Right forelimb (tissue), 1 donor: ENCODE data around the gene NF1.

ENCODE experiments used
- DNase-seq: peaks from one replicate; pipeline ENCODE4 v3.0.0-alpha.2; 2018

NF1 gene

GRCh38 chr17:31412511-31412910, 317.7 kb downstream of the NF1 start:
- no peak for DNase-seq

- no peak for DNase-seq
Measured at GRCh38 chr17:31413081-31413799, 318.5 kb downstream of the NF1 start.

DNA sequence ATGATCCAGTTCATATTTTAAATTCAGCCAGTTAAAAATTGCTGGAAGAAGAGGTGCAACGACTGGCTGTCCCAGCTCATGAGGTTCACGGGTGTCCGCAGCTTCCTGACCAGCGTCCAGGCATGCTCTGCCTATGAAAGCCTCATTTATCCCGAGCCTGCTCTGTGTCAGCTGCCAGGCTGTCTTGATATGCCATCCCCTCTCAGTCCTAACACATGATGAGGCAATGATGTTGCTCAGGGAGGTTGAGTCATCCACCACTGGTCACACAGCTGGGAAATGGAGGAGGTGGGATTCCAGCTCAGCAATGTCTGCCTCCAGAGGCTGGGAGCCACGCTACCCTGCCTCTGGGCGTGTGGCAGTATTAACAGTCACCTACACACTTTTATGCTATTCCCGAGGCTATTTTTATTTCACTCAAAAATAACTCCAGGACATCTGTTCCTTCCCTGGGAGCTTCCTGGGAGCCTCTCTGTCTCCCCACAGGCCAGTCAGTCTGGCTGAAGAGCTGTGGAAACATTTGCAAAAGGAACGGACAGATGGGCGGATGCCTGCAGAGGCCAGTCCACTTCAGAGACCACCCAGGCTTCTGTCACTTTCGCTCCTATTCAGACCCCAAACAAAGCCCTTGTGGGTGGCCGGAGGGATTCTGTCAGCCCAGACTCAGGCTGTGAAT, 319.2 kb downstream of the NF1 start:
- DNase-seq = no peak

DNA sequence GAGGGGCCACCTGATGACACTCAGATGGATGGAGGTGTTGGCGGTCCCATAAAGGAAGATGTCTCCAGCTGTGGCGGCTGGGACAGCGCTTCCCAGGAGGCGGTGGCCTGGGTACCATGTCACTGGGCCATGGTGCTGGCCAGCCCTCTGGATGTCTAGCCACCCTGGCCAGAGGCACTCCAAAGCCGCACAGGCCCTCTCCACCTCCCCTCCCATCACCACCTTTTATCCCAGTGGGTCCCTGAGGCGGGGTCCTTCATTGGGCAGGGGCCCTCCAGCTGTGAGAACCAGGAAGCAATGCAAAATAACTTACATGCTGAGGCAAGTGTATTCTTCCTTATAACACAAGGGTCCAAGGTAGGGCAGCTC, 319.8 kb downstream of the NF1 start:
- DNase-seq = no peak

- no peak for DNase-seq
Measured at GRCh38 chr17:31415004-31415454, 320.3 kb downstream of the NF1 start.

- no peak for DNase-seq
Measured at GRCh38 chr17:31415640-31416502, 321.1 kb downstream of the NF1 start.

DNA sequence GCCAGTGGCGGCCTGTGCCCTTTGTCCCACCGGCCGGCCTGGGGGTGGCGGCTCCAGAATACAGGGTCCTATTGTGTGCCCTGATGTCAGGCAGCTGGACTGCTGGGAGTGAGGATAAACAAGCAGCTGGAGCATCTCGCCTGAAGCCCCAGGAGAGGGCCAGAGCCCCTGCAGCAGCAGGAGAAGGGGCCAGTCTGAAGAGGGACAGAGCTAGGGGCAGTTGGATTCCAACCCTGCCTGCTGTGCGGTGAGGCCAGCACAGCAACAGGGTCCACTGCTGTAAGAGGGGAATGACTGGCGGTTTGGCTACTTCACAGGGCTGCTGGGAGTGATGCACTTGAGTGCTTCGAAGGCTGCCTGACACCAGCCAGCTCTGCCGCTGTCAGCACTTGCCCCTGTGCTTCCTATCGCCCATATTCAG, 321.7 kb downstream of the NF1 start:
- no peak for DNase-seq

DNA sequence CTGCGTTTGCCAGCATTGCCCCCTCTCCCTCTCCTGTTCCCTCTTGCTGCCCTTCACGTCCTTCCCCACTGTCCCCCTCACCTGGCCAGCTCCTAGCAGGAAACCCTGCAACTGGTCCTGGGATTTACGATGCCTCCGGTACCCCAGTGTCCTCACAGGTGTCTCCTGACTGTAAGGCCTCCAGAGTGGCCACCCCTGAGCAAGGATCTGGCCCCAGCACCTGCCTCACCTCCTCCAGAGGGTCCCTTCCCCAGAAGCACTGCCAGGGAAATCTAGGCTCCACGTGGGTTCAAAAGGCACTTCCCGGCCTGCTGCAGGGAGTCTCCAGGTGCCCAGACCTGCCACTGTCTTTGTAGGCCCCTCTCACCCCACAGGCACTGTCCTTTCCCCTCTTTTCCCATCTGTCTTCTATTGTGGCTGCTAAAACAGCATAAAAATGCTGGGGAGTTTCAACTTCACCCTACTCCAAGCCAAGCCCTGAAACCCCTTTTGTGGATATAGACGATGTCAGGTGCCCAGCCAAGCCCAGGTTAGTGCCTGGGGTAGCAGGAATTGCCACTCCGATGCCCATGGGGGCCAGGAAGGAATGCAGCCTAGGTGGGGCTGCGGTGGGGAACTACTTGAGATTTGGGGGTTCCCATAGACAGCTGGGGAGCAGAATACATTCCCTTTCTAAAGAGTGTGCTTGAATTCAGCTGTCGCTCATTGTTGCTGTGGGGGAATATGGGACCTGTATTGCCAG, 322.4 kb downstream of the NF1 start:
- no peak for DNase-seq

DNA sequence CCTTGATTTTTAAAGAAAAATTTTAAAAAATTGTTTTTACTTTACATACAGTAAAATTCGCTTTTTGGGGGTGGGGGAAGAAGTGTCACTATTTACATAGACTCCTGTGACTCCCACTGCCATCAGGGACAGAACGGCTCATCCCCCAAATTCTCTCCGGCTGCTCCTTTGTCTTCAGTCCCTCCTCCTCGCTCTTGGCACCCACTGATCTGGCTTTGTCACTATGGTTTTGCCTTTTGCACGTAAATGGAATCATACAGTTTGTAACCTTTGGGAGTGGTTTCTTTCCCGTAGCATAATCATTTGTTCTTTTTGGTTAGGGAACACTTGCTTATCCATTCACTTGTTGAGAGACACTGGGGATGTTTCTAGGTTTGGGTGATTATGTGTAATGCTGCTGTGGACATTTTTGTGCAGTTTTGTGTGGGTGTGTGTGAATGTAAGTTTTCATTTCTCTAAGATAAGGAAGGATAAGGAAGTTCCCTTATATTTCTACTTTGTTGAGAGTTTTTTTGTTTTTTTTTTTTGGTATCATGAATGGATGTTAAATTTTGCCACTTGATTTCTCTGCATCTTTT, 324.1 kb downstream of the NF1 start:
- no peak for DNase-seq

DNA sequence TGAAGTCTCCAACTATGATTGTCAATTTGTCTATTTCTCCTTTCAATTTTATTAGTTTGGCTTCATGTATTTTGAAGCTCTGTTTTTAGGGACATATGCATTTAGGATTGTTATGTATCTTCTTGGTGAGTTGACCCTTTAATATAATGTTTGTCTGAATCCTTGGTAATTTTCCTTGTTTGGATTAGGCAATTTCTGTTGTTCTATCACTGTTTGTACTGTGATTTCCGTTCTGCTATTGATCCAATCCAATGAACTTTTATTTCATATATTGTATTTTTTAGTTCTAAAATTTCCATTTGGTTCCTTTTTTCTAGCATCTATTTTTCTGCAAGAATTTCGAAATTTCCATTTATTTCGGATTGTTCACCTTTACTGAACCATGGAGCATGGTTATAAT, 327.7 kb downstream of the NF1 start:
- DNase-seq = no peak

GRCh38 chr17:31424944-31425281, 330.1 kb downstream of the NF1 start:
- DNase-seq = no peak

DNA sequence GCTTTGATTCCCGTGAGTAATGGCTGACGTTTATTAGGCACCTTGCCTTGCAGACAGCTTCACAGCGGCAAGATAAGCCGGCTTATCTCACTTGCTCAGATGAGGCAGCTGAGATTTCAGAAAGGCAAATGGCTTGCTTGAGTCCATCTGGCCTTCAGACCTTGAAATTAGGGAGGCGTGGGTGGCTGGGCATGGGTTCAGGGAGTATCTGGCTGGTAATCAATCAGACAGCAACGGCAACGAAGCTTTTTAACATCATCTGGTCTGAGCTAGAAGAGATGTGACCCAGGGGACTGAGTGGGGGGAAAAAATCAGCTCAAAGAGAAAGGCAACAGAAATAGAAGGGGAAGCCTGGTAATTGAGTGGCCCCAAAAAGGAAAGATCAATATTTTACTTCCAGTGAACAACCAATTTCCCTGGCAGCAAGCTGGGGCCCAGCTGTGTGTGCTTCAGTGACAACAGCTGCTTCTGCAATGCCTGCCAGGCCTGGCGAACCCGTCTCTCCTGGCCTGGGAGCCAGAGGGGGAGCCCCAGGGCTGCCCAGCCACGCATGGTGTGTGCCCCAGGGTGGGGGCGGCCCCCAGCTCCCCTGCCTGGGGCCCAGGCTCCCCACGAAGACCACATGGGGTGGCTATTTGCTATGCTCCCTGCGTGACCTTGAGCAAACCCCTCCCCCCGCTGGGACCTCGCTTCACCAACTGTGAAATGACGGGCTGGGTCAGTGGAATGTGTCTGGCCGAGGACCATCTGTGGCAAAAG, 330.7 kb downstream of the NF1 start:
- no peak for DNase-seq
